ENCODE data around the gene MMP20. TPM values are rescaled to one million over a fixed set of nuclear protein-coding genes. Genes with fewer than 3 reads are reported as not detected.
A peak's percentile ranks its signal among the peaks of the same experiment; 100 is the strongest.
"Not testable (repeated sequence)": the region's sequence is repeated elsewhere in the genome, so short reads cannot be mapped to it uniquely, and the experiment has no call there.

MMP20 gene
- total and polyA plus RNA-seq, 2 of the 13 experiments (the other 11 are each of a cell fraction or from before 2014, with no cell fraction given): 0.05 TPM; not detected in 1

GRCh38 chr11:102629908-102630307 lies 4.8 kb upstream of the MMP20 start:
- in situ Hi-C loops (cut with HindIII; ENCODE audit: extremely low pct_ligation_motif_present, low pct_unique_long_range_greater_than_20kb); CTCF ChIA-PET (ENCODE audit: low intra/inter-chr PET ratio, low total read pairs); POLR2A ChIA-PET; intact Hi-C loops (cut with micrococcal nuclease; ENCODE audit: unreplicated experiment); BruUV-seq (replicated peaks); H3K27ac ChIP-seq (ENCODE audit: extremely low read length, insufficient read depth, low read length); H3K9me3 ChIP-seq (ENCODE audit: low read length); H3K27me3 ChIP-seq (ENCODE audit: control insufficient read depth in 1 of 2, insufficient read depth in 2 of 2, low read length in 2 of 2); H2AFZ ChIP-seq (ENCODE audit: low read length); ATAC-seq; FAIRE-seq; H3K4me3 ChIP-seq (replicated peaks in 1 of 3; ENCODE audit: insufficient read depth in 1 of 3, low read depth in 2 of 3, low read length in 3 of 3); H3K9ac ChIP-seq (ENCODE audit: insufficient read depth, low read depth, low read length); H3K79me2 ChIP-seq (ENCODE audit: insufficient read depth, low read length); H3K36me3 ChIP-seq (replicated peaks in 1 of 2; ENCODE audit: control insufficient read depth in 1 of 2, insufficient read depth in 2 of 2, low read length in 2 of 2); H4K20me1 ChIP-seq (ENCODE audit: insufficient read depth, low read length); DNase-seq (ENCODE audit: low spot score): not testable (repeated sequence)
- 6% methylated on average over 1 of the region's 1 CpG for WGBS (ENCODE audit: low lambda C conversion rate)
- Histone ChIP-seq H3K4me2 (ENCODE audit: low read depth, low read length) (0 out of 2 replicates have a peak overlapping the region, but pooled peaks have one; percentile 18), H3K4me1 (ENCODE audit: insufficient read depth, low read length) (peaks cover 38% of the 10 kb centered on the region)

- no peaks in the 10 kb centered on the region for H3K36me3 ChIP-seq (replicated peaks in 1 of 2; ENCODE audit: control insufficient read depth in 1 of 2, insufficient read depth in 2 of 2, low read length in 2 of 2)
- H3K4me1 ChIP-seq (ENCODE audit: insufficient read depth, low read length): peaks cover 63% of the 10 kb centered on the region
- no peak overlapping the region for H3K27ac ChIP-seq (ENCODE audit: extremely low read length, insufficient read depth, low read length)
- DNase-seq (ENCODE audit: low spot score) (no peak), ATAC-seq (no peak), FAIRE-seq (no peak)
- POLR2A ChIA-PET: no interaction called here
- in situ Hi-C loops (cut with HindIII; ENCODE audit: extremely low pct_ligation_motif_present, low pct_unique_long_range_greater_than_20kb): no loop called here
- 38% methylated on average over 1 of the region's 1 CpG for WGBS (ENCODE audit: low lambda C conversion rate)
- no TSS peak for BruUV-seq (replicated peaks)
- H3K9ac ChIP-seq (ENCODE audit: insufficient read depth, low read depth, low read length): no peak overlapping the region
- no peaks in the 10 kb centered on the region for H3K27me3 ChIP-seq (ENCODE audit: control insufficient read depth in 1 of 2, insufficient read depth in 2 of 2, low read length in 2 of 2)
- no peak overlapping the region for H2AFZ ChIP-seq (ENCODE audit: low read length)
- no peaks in the 10 kb centered on the region for H4K20me1 ChIP-seq (ENCODE audit: insufficient read depth, low read length)
- CTCF ChIA-PET (ENCODE audit: low intra/inter-chr PET ratio, low total read pairs): no interaction called here
- no peaks in the 10 kb centered on the region for H3K79me2 ChIP-seq (ENCODE audit: insufficient read depth, low read length)
- H3K4me3 ChIP-seq (replicated peaks in 1 of 3; ENCODE audit: insufficient read depth in 1 of 3, low read depth in 2 of 3, low read length in 3 of 3): no peak overlapping the region
- H3K9me3 ChIP-seq (ENCODE audit: low read length): no peaks in the 10 kb centered on the region
- intact Hi-C loops (cut with micrococcal nuclease; ENCODE audit: unreplicated experiment): no loop called here
- no peak overlapping the region for H3K4me2 ChIP-seq (ENCODE audit: low read depth, low read length)
- TF ChIP-seq BRD4 (CRISPR knock-in tag; IDR thresholded peaks at IDR 0.05) (no peak), ARHGAP35 (CRISPR knock-in tag; IDR thresholded peaks at IDR 0.05; ENCODE audit: borderline replicate concordance) (no peak), HNF4G (IDR thresholded peaks at IDR 0.05; ENCODE audit: borderline replicate concordance, low read depth, low read length) (no peak), HNF4G (CRISPR knock-in tag; IDR thresholded peaks at IDR 0.05; ENCODE audit: borderline replicate concordance, low read depth) (no peak), MTA3 (CRISPR knock-in tag; IDR thresholded peaks at IDR 0.05) (no peak), DMAP1 (CRISPR knock-in tag; IDR thresholded peaks at IDR 0.05) (no peak), ZFAT (CRISPR knock-in tag; conservative IDR thresholded peaks at IDR 0.05) (no peak), ZBTB8A (CRISPR knock-in tag; IDR thresholded peaks at IDR 0.05; ENCODE audit: borderline replicate concordance, low read depth) (no peak), ZNF83 (CRISPR knock-in tag; IDR thresholded peaks at IDR 0.05; ENCODE audit: borderline replicate concordance) (no peak), ZNF558 (CRISPR knock-in tag; IDR thresholded peaks at IDR 0.05; ENCODE audit: borderline replicate concordance) (no peak), SALL1 (CRISPR knock-in tag; IDR thresholded peaks at IDR 0.05) (no peak), ZNF501 (CRISPR knock-in tag; IDR thresholded peaks at IDR 0.05) (no peak), CREB1 (IDR thresholded peaks at IDR 0.05) (no peak), CREB1 (CRISPR knock-in tag; IDR thresholded peaks at IDR 0.05) (no peak)
- TF ChIP-seq, protein P1, sequence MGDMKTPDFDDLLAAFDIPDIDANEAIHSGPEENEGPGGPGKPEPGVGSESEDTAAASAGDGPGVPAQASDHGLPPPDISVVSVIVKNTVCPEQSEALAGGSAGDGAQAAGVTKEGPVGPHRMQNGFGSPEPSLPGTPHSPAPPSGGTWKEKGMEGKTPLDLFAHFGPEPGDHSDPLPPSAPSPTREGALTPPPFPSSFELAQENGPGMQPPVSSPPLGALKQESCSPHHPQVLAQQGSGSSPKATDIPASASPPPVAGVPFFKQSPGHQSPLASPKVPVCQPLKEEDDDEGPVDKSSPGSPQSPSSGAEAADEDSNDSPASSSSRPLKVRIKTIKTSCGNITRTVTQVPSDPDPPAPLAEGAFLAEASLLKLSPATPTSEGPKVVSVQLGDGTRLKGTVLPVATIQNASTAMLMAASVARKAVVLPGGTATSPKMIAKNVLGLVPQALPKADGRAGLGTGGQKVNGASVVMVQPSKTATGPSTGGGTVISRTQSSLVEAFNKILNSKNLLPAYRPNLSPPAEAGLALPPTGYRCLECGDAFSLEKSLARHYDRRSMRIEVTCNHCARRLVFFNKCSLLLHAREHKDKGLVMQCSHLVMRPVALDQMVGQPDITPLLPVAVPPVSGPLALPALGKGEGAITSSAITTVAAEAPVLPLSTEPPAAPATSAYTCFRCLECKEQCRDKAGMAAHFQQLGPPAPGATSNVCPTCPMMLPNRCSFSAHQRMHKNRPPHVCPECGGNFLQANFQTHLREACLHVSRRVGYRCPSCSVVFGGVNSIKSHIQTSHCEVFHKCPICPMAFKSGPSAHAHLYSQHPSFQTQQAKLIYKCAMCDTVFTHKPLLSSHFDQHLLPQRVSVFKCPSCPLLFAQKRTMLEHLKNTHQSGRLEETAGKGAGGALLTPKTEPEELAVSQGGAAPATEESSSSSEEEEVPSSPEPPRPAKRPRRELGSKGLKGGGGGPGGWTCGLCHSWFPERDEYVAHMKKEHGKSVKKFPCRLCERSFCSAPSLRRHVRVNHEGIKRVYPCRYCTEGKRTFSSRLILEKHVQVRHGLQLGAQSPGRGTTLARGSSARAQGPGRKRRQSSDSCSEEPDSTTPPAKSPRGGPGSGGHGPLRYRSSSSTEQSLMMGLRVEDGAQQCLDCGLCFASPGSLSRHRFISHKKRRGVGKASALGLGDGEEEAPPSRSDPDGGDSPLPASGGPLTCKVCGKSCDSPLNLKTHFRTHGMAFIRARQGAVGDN (CRISPR knock-in tag; IDR thresholded peaks at IDR 0.05): no peak
- TF ChIP-seq, protein P2, sequence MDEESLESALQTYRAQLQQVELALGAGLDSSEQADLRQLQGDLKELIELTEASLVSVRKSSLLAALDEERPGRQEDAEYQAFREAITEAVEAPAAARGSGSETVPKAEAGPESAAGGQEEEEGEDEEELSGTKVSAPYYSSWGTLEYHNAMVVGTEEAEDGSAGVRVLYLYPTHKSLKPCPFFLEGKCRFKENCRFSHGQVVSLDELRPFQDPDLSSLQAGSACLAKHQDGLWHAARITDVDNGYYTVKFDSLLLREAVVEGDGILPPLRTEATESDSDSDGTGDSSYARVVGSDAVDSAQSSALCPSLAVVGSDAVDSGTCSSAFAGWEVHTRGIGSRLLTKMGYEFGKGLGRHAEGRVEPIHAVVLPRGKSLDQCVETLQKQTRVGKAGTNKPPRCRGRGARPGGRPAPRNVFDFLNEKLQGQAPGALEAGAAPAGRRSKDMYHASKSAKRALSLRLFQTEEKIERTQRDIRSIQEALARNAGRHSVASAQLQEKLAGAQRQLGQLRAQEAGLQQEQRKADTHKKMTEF (CRISPR knock-in tag; IDR thresholded peaks at IDR 0.05): no peak
Observed at GRCh38 chr11:102626676-102627075, 1.5 kb upstream of the MMP20 start.

All from HepG2 (cell line).